HPDE6-E6E7 (cell line): ENCODE measurements around the gene KCNA1.

Experiments
- DNase-seq: peaks from one replicate; pipeline ENCODE4 v3.0.0; 2011; ENCODE audit warnings: missing footprints; ENCODE audit errors: extremely low spot score

The KCNA1 gene

DNA sequence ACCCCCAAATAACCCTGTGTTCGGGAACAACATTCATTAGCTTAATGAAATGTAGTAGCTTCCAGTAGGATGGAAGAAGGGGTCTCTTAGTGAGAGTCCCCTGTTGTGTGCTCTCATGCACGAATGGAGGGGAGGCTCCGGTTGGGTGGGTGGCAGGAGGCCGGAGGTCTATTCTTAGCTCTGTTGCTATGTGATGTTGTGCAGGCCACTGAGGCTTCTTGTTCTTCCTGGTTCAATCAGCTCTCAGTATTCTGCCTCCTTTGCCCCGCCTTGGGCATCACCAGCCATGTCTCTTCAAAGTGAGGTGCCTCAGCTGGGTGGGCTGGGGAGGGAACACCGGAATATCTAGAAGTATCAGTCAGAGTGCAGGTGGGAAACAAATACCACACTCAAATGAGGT, 50.8 kb downstream of the KCNA1 start:
- DNase-seq: no peak

DNA sequence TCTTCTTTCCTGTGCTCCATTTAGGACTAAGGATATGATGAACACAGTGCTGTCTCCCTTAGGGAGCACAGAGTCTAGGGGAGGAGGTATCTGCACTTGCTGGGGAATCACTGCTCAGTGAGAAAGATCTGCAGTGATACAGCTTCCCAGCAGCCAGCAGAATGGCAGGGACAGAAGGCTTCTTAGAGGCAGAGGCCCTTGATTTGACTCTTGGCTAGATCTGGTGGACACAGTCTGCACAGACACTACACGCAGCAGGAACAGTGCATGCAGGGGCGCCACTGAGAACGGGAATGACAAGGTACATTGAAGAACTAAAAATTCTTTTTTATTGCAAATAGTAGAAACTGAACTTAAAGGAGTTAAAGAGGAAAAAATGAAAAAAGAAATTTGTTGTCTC, 51.6 kb downstream of the KCNA1 start:
- no peak for DNase-seq

DNA sequence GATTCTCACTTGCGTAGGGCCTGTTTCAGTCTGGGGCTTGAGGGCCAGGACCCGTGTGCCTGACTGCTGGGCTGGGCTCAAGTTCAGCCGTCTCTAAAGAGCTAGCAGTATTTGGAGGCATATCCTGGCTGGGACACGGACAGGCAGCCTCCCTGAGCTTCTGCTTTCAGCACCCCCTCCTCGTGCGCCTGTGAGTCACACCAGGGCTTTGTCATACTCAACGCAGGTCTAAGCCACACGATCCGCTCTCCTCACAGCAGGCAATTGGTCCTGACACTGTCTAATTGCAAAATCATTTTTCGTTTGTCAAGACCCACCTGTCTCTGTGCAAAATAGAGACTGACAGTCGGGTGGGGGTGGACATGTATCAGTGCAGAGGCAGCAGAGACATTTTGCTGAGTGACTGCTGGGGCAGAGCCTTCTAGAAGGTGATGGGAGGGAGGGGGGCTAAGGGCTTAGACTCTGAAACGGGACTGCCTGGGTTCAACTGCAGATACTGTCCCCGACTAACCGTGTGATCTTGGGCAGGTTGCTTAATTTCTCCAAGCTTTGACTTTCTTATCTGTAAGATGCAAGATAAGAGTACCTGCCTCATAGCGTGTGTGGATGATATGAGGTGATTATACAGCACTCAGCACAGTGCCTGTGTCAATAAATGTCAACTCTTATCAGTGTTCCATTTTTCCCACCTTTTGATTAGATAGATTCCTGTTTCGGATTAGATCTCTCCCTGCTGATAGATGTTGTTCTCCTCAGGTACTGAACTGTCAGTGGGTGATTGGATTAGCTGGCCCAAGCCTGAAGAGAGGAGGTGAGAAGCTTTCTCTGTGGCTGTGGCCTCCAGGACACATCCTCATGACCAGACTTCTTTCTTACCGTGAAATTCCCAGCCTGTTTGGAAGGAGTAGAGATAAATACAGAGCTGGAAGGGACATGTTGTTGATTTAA, 53.1 kb downstream of the KCNA1 start:
- DNase-seq: no peak
